Jurkat, Clone E6-1 (cell line): ENCODE results near the gene VMP1.
A peak's percentile ranks its signal among the peaks of the same experiment; 100 is the strongest.
"Not testable (repeated sequence)": the region's sequence is repeated elsewhere in the genome, so short reads cannot be mapped to it uniquely, and the experiment has no call there.

Experiments
- DNase-seq: peaks from one replicate; pipeline ENCODE4 v3.0.0-alpha.2; 2011; ENCODE audit warnings: low read depth, low spot score
- H3K4me3 ChIP-seq: 2 replicates; pipeline ENCODE4 v1.5.1; 2011; ENCODE audit warnings: mild to moderate bottlenecking, low read length, control low read depth, moderate library complexity

The VMP1 gene

GRCh38 chr17:59848385-59848668 is 140.9 kb downstream of the VMP1 start:
- no peak overlapping the region for H3K4me3 ChIP-seq
- DNase-seq = no peak

DNA sequence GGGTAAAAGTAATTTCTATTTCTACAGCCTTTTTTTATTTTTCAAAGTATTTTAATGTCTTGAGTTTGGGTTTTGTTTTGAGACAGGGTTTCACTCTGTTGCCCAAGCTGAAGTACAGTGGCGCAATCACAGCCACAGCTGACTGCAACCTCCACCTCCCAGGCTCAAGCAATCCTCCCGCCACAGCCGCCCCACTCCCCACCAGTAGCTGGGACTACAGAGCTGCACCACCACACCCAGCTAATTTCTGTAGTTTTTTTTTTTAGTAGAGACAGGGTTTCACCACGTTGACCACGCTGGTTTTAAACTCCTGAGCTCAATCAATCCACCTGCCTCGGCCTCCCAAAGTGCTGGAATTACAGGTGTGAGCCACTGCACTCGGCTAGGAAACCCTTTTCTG is 141.3 kb downstream of the VMP1 start:
- H3K4me3 ChIP-seq = no peak overlapping the region
- DNase-seq = no peak

- not testable (repeated sequence) for H3K4me3 ChIP-seq, DNase-seq
These were observed 142.9 kb downstream of the VMP1 start for GRCh38 chr17:59850311-59850710.

GRCh38 chr17:59851439-59852375 is 144.3 kb downstream of the VMP1 start:
- H3K4me3 ChIP-seq = no peak overlapping the region

GRCh38 chr17:59852847-59853167 is 145.4 kb downstream of the VMP1 start:
- H3K4me3 ChIP-seq, DNase-seq: not testable (repeated sequence)

More at GRCh38 chr17:59851439-59852375, 144.3 kb downstream of the VMP1 start:
- DNase-seq = no peak

DNA sequence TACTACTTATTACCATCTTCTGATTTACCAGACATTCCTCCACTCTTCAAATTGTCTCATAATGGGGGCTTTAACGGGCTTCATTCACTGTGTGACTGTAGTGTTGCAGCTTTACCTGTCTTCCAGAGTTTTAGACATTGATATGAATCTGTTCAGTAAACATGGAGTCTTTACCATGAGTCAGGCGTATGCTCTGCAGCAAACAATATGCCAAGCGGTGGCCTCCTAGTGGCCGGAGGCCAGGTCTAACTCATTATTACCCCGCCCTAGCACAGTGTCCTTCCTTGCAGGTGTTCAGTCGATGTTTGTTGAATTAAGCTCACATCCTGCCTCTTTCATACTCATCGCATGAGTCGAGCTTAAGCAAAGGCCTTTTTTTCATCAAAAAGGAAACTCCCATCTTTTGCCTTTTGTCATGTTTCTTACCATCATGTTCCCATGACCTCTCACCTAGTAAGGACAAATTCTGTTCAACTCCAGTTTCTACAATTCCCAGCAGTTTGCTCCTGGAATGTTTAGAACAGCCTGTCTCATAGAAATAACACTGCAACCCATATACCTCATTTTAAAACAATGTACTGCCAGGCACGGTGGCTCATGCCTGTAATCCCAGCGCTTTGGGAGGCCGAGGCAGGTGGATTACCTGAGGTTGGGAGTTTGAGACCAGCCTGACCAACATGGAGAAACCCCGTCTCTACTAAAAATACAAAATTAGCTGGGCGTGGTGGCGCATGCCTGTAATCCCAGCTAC is 145.9 kb downstream of the VMP1 start:
- peak; percentile 50 for DNase-seq
- H3K4me3 ChIP-seq = no peak overlapping the region

DNA sequence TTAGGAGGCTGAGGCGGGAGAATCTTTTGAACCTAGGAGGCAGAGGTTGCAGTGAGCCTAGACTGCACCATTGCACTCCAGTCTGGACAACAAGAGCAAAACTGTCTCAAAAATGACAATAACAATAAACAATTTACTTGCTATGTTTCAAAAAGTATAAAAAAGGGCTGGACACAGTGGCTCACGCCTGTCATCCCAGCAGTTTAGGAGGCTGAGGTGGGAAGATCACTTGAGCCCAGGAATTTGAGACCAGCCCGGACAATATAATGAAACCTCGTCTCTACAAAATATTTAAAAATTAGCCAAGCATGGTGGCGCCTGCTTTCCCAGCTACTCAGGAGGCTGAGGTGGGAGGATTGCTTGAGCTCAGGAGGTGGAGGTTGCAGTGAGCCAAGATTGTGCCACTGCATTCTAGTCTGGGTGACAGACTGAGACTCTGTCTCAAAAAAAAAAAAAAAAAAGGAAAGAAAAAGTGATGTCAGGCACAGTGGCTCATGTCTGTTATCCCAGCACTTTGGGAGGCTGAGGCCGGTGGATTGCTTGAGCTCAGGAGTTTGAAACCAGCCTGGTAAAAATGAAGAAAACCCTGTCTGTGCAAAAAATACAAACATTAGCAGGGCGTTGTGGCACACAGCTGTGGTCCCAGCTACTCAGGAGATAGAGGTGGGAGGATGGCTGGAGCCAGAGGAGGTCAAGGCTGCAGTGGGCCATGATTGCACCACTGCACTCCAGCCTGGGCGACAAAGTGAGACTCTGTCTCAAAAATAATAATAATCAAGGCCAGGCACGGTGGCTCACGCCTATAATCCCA is 146.7 kb downstream of the VMP1 start:
- DNase-seq, H3K4me3 ChIP-seq: not testable (repeated sequence)

GRCh38 chr17:59856859-59857794 is 149.7 kb downstream of the VMP1 start:
- no peak overlapping the region for H3K4me3 ChIP-seq
- no peak for DNase-seq

GRCh38 chr17:59858167-59858816 is 150.8 kb downstream of the VMP1 start:
- DNase-seq = no peak
- no peak overlapping the region for H3K4me3 ChIP-seq

GRCh38 chr17:59858932-59859331 is 151.5 kb downstream of the VMP1 start:
- H3K4me3 ChIP-seq = no peak overlapping the region
- DNase-seq = no peak

GRCh38 chr17:59859444-59860025 is 152.1 kb downstream of the VMP1 start:
- no peak for DNase-seq
- H3K4me3 ChIP-seq = no peak overlapping the region

GRCh38 chr17:59863616-59864015 is 156.2 kb downstream of the VMP1 start:
- no peak for DNase-seq
- H3K4me3 ChIP-seq = no peak overlapping the region

- H3K4me3 ChIP-seq = no peak overlapping the region
- DNase-seq = no peak
These were observed 162.4 kb downstream of the VMP1 start for GRCh38 chr17:59869941-59870218.

DNA sequence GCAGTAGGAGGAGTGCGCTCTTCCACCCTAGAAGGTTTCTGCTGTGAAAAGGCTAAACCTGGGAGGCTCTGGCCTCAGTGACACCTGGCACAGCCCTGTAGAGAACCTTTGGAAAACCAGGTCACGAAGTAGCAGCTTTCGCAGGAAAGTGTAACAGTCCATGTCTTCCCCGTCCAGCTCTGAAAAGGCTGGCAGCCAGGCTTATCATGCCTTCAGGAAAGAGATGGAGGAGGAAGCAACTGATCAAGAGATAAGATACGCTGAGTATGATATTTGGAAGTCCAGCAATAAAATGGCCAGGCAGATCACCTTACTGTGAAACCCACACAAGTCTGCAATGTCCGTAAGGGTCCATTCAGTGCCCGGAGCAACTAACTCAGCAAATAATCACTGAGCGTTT is 163.0 kb downstream of the VMP1 start:
- DNase-seq = no peak
- H3K4me3 ChIP-seq = no peak overlapping the region

- H3K4me3 ChIP-seq = no peak overlapping the region
- DNase-seq = no peak
These were observed 164.9 kb downstream of the VMP1 start for GRCh38 chr17:59872351-59872750.

GRCh38 chr17:59873414-59873813 is 166.0 kb downstream of the VMP1 start:
- not testable (repeated sequence) for DNase-seq, H3K4me3 ChIP-seq

GRCh38 chr17:59874376-59874775 is 166.9 kb downstream of the VMP1 start:
- no peak for DNase-seq
- H3K4me3 ChIP-seq = no peak overlapping the region

DNA sequence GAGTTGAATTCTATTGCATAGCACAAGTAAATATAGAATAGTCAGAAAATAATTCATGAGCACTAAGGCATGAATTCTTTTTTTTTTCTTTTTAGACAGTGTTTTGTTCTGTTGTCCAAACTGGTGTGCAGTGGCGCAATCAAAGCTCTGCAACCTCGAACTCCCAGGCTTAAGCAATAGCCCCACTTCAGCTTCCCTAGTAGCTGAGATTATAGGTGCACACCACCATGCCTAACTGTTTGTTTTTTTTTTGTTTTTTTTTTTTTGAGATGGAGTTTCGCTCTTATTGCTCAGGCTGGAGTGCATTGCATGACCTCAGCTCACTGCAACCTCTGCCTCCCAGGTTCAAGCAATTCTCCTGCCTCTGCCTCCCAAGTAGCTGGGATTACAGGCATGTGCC is 168.7 kb downstream of the VMP1 start:
- H3K4me3 ChIP-seq = no peak overlapping the region
- no peak for DNase-seq
